HCT116 (cell line): ENCODE data around the gene NPHS1. TPM values are rescaled to one million over a fixed set of nuclear protein-coding genes. Genes with fewer than 3 reads are reported as not detected.

Experiments used
- ATAC-seq: fragments of 200-7000 bp; cut with Tn5 transposase; 2 replicates; pipeline ENCODE4 v1.9.1; 2020; ENCODE audit warnings: mild to moderate bottlenecking, moderate library complexity
- BruUV-seq: library from RNA; stranded (reverse); fragments of 400-500 nt; replicated peaks from 2 replicates; lab custom pipeline; 2021; lab: Mats Ljungman, UMichigan
- CTCF ChIA-PET: fragments of 300-600 bp; sonication (Branson Sonifier 250); formaldehyde crosslinking; loops from one replicate; lab custom pipeline; 2021; ENCODE audit warnings: antibody characterized with exemption; lab: Charles Lee
- POLR2A ChIA-PET: fragments of 300-600, 350-600 bp; sonication (Branson Sonifier 250); formaldehyde crosslinking; loops from one replicate; lab custom pipeline; 2021; ENCODE audit warnings: antibody characterized with exemption; lab: Charles Lee
- RAD21 ChIA-PET, 2 experiments: fragments of 300-600 bp; sonication (Branson Sonifier 250); formaldehyde crosslinking; loops; one replicate each; lab custom pipeline; 2023; ENCODE audit warnings: low total read pairs in 2 of 2; ENCODE audit not compliant: uncharacterized antibody in 2 of 2, unreplicated experiment in 2 of 2, low non-redundant PET in 1 of 2; lab: Charles Lee
- DNase-seq: peaks from one replicate; pipeline ENCODE4 v3.0.0-alpha.2; 2010; ENCODE audit warnings: low read depth, low spot score
- H2AFZ ChIP-seq: fragments of 200-600 bp; shearing (Covaris generic), sonication (generic); 2 replicates; pipeline ENCODE4 v1.6.1; 2017; ENCODE audit warnings: low read depth, mixed run types, mixed read lengths, antibody characterized with exemption, low read length; ENCODE audit not compliant: poor library complexity, severe bottlenecking
- H3K27ac ChIP-seq: 2 replicates; pipeline ENCODE4 v1.5.1; 2012; ENCODE audit warnings: low read depth, low read length
- H3K27me3 ChIP-seq: fragments of 200-600 bp; sonication (generic); 2 replicates; pipeline ENCODE4 v1.6.1; 2016; ENCODE audit warnings: mixed run types, low read length, mixed read lengths; ENCODE audit not compliant: insufficient read depth
- H3K36me3 ChIP-seq, 2 experiments: fragments of 200-500 bp in 1 of 2; fragments of 200-600 bp in 1 of 2; sonication (Bioruptor generic) in 1 of 2; sonication (generic) in 1 of 2; 2 replicates each; pipeline versions ENCODE4 v1.5.1 to v1.6.1; 2014 to 2016; ENCODE audit warnings: low read length in 2 of 2, inconsistent platforms in 1 of 2, mixed read lengths in 1 of 2, mixed run types in 1 of 2; ENCODE audit not compliant: insufficient read depth in 2 of 2, control insufficient read depth in 1 of 2
- H3K4me1 ChIP-seq, 2 experiments: fragments of 200-600 bp in 1 of 2; sonication (generic) in 1 of 2; 2 replicates each; pipeline versions ENCODE4 v1.5.1 to v1.6.1; 2012 to 2017; ENCODE audit warnings: low read length in 2 of 2, inconsistent platforms in 1 of 2, mild to moderate bottlenecking in 1 of 2, mixed read lengths in 1 of 2, mixed run types in 1 of 2, moderate library complexity in 1 of 2; ENCODE audit not compliant: insufficient read depth in 2 of 2, control insufficient read depth in 1 of 2
- H3K4me2 ChIP-seq: fragments of 200-600 bp; sonication (generic); 2 replicates; pipeline ENCODE4 v1.6.1; 2017; ENCODE audit warnings: mixed run types, low read length, mixed read lengths
- H3K4me3 ChIP-seq, 2 experiments: fragments of 200-600 bp in 1 of 2; sonication (generic) in 1 of 2; replicated peaks in 1 of 2; 2 replicates each; pipeline ENCODE4 v1.5.1; 2011 to 2016; ENCODE audit warnings: low read length in 2 of 2, control low read depth in 1 of 2, low read depth in 1 of 2, mild to moderate bottlenecking in 1 of 2, mixed read lengths in 1 of 2, mixed run types in 1 of 2
- H3K79me2 ChIP-seq: fragments of 200-600 bp; sonication (generic); 2 replicates; pipeline ENCODE4 v1.6.1; 2017; ENCODE audit warnings: mild to moderate bottlenecking, mixed run types, low read length, moderate library complexity, mixed read lengths; ENCODE audit not compliant: insufficient read depth
- H3K9ac ChIP-seq: fragments of 200-600 bp; sonication (generic); 2 replicates; pipeline ENCODE4 v1.6.1; 2016; ENCODE audit warnings: low read length, mixed read lengths
- H3K9me2 ChIP-seq: fragments of 200-600 bp; sonication (generic), shearing (Covaris generic); 2 replicates; pipeline ENCODE4 v1.6.1; 2017; ENCODE audit warnings: mixed run types, mild to moderate bottlenecking, moderate library complexity; ENCODE audit not compliant: insufficient read depth
- H3K9me3 ChIP-seq, 2 experiments: fragments of 200-500 bp in 1 of 2; fragments of 200-600 bp in 1 of 2; sonication (Bioruptor generic) in 1 of 2; sonication (generic) in 1 of 2; 2 replicates each; pipeline ENCODE4 v1.6.1; 2014 to 2017; ENCODE audit warnings: low read length in 2 of 2, mixed read lengths in 2 of 2, inconsistent platforms in 1 of 2, low read depth in 1 of 2, mild to moderate bottlenecking in 1 of 2, mixed run types in 1 of 2, moderate library complexity in 1 of 2; ENCODE audit not compliant: control insufficient read depth in 1 of 2, insufficient read depth in 1 of 2
- H4K20me1 ChIP-seq: fragments of 200-600 bp; sonication (generic), shearing (Covaris generic); 2 replicates; pipeline ENCODE4 v1.6.1; 2017; ENCODE audit warnings: mixed run types, mild to moderate bottlenecking, moderate library complexity; ENCODE audit not compliant: insufficient read depth
- EZH2 ChIP-seq: fragments of 200-600 bp; sonication (generic); IDR thresholded peaks from 2 replicates; pipeline ENCODE4 v1.6.1; 2017; ENCODE audit warnings: antibody characterized with exemption, mixed run types
- FOSL1 ChIP-seq: IDR thresholded peaks from 2 replicates; pipeline ENCODE4 v1.6.1; 2012; ENCODE audit warnings: low read depth
- SIN3A ChIP-seq: IDR thresholded peaks from 2 replicates; pipeline ENCODE4 v1.6.1; 2012; ENCODE audit warnings: low read depth
- ZNF274 ChIP-seq: fragments of 200-500 bp; sonication (Bioruptor generic); IDR thresholded peaks from 2 replicates; pipeline ENCODE4 v1.6.1; 2014; ENCODE audit warnings: mild to moderate bottlenecking, low read depth, low read length, inconsistent platforms
- intact Hi-C: fragments of 100-400 bp; cut with micrococcal nuclease; formaldehyde crosslinking; loops from 2 replicates; pipeline ENCODE4 v1.10.0; 2022
- total RNA-seq: library from RNA; stranded (reverse); gene quantifications from one replicate; pipeline ENCODE4 v1.2.1, GENCODE V29; 2021; ENCODE audit not compliant: unreplicated experiment
- TF ChIP-seq, protein P1 (sequence below): IDR thresholded peaks from 2 replicates; pipeline ENCODE4 v1.6.1; 2011; ENCODE audit warnings: mild to moderate bottlenecking, low read length, moderate library complexity; ENCODE audit not compliant: insufficient replicate concordance; ENCODE audit errors: extremely low read depth

The NPHS1 gene
- total RNA-seq, 1 experiment from 2014 or later: 0.57 TPM

DNA sequence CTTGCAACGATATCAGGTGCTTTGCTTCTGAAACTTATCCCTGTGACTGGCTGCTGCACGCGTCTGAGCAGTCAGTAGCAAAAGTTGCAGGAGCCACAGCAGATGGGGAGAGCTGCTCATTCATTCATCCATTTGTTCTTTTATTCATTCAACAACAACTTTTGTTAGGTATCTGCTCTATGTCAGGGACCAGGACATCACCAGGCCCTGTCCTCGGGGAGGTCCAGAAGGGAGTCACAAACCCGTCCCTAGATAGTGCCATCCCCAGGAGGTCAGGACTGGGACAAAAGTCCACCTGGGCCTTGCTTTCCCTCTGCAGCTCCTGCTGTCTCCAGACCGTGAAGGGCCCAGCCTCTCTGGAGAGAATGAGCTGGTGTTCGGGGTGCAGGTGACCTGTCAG is 74.3 kb downstream of the NPHS1 start (continued):
- TF ChIP-seq, protein P1, sequence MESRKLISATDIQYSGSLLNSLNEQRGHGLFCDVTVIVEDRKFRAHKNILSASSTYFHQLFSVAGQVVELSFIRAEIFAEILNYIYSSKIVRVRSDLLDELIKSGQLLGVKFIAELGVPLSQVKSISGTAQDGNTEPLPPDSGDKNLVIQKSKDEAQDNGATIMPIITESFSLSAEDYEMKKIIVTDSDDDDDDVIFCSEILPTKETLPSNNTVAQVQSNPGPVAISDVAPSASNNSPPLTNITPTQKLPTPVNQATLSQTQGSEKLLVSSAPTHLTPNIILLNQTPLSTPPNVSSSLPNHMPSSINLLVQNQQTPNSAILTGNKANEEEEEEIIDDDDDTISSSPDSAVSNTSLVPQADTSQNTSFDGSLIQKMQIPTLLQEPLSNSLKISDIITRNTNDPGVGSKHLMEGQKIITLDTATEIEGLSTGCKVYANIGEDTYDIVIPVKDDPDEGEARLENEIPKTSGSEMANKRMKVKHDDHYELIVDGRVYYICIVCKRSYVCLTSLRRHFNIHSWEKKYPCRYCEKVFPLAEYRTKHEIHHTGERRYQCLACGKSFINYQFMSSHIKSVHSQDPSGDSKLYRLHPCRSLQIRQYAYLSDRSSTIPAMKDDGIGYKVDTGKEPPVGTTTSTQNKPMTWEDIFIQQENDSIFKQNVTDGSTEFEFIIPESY: no peak
- TF ChIP-seq EZH2 (no peak), SIN3A (no peak), ZNF274 (no peak)
- TF ChIP-seq, all 23 proteins: peak for 0

DNA sequence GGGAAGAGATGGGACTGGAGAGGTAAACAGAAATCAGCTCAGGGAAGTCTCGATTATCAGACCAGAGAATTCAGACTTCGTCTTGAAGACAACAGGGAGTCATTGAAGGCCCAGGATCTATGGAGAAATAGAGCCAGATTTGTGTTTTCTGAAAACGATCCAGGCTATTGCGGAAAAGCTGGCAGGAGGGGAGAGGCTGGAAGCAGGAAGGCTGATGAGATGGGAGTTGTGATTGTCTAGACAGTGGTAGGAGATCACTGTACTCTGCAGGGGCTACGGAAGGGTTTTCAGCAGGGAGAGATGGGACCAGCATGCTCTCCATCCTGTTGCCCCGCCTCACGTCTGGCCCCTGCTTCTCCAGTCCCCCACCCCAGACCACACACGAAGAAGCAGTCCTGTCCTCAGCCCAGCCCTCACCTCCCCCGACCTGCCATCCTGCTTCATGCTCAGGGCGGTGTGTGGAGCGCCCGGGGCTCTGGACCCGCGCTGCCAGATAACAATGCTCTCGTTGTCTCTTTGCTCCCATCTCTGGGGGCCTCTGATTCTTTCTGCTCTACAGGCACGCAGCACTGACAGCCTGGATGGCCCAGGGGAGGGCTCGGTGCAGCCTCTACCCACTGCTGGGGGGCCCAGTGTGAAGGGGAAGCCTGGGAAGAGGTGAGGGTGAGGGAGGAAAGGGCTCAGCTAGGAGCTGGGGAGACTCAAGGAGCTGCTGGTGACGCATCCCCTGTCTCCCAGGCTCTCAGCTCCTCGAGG is 75.0 kb downstream of the NPHS1 start:
- no peaks in the 10 kb centered on the region for H3K9me2 ChIP-seq
- no peak for TF ChIP-seq FOSL1
- TF ChIP-seq, all 23 proteins: peak for 0
- CTCF ChIA-PET: no interaction called here
- intact Hi-C loops: no loop called here
- H3K27ac ChIP-seq: no peak overlapping the region
- H3K9ac ChIP-seq: no peak overlapping the region
- DNase-seq (no peak), ATAC-seq (no peak)
- H2AFZ ChIP-seq: no peak overlapping the region
- peaks cover 0 to 4% of the 10 kb centered on the region in 2 experiments; a peak in 2 of 4 replicates for H3K36me3 ChIP-seq
- H3K4me1 ChIP-seq: peaks cover 9 to 16% of the 10 kb centered on the region in 2 experiments; a peak in 3 of 4 replicates
- no peaks in the 10 kb centered on the region for H4K20me1 ChIP-seq
- H3K79me2 ChIP-seq: 0 out of 2 replicates have a peak, but pooled peaks cover 3% of the 10 kb centered on the region
- RAD21 ChIA-PET: no interaction called here
- H3K9me3 ChIP-seq: no peaks in the 10 kb centered on the region
- no peak overlapping the region for H3K4me3 ChIP-seq
- no TSS peak for BruUV-seq
- no peak overlapping the region for H3K4me2 ChIP-seq
- H3K27me3 ChIP-seq: no peaks in the 10 kb centered on the region
- POLR2A ChIA-PET: no interaction called here
